ENCODE data around the gene DNMT1.
"Not testable (repeated sequence)": the region's sequence is repeated elsewhere in the genome, so short reads cannot be mapped to it uniquely, and the experiment has no call there.

Gene DNMT1

DNA sequence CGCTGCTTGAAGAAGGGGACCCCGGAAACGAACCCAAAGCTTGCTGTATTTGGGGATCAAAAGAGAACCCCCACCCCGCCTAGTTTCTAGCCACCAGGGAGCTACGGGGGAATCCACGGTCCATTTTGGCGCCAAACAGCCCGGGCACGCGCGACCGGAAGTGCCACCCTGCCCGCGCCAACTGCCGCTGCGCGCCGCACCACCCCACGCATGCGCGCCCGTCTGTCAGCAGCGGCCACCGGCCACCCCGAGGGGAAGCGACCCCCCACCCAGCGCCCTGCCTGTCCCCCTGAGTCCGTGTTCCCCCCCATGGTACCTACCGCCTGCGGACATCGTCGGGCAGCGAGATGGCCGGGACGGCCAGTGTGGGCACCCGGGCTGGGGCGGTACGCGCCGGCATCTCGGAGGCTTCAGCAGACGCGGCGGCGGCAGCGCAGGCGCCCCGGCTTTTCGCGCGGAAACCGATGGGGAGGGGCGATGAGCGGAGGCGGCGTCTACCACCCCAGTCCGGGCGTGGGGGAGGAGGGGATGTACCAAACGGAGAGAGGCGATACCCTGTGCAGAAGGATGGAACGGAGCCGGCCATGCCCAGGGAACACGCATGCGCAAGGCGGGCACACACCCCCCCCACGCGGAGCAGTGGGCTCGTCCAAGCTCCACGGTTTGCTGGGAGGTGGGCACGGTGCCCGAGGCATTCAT lies at the start of gene DNMT1:
DNMT1 (minus strand) TSS at position 454 of the 699 bp plus-strand sequence; CDS start at position 400, 54 bp downstream.
- DNase-seq (ENCODE audit: low read depth) = peak; percentile 96

DNA sequence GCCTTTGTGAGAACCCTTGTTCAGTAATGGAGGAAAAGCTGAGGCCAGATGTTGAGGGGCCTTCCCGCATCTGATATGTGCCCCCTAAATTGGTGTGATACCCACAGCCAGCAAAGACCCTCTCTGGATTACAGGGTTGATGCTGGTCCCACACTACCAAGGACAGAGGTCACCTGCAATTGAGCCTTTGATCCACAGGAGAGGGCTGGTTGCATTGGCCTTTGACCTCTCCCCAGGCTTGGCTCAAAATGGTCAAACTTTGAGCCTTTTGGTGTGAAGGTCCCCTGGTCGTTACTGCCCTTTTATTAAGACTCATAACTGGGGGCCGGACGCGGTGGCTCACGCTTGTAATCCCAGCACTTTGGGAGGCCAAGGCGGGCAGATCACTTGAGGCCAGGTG lies 48.9 kb upstream of the DNMT1 start:
- no peak for DNase-seq (ENCODE audit: low read depth)

DNA sequence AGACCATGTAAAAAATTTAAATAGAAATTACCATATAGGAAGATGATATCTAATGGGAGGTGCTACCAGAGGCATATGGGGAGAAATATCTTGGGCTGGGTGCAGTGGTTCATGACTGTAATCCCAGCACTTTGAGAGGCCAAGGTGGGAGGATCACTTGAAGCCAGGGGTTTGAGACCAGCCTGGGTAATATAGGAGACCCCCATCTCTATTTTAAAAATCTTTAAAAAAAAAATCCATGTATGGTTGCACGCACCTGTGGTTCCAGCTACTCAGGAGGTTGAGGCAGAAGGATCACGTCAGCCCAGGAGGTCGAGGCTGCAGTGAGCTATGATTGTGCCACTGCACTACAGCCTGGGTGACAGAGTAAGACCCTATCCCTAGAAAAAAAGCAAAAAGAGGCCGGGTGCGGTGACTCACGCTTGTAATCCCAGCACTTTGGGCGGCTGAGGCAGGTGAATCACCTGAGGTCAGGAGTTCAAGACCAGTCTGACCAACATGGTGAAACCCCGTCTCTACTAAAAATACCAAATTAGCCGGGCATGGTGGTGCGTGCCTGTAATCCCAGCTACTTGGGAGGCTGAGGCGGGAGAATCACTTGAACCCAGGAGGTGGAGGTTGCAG lies 47.2 kb upstream of the DNMT1 start:
- DNase-seq (ENCODE audit: low read depth) = not testable (repeated sequence)

DNA sequence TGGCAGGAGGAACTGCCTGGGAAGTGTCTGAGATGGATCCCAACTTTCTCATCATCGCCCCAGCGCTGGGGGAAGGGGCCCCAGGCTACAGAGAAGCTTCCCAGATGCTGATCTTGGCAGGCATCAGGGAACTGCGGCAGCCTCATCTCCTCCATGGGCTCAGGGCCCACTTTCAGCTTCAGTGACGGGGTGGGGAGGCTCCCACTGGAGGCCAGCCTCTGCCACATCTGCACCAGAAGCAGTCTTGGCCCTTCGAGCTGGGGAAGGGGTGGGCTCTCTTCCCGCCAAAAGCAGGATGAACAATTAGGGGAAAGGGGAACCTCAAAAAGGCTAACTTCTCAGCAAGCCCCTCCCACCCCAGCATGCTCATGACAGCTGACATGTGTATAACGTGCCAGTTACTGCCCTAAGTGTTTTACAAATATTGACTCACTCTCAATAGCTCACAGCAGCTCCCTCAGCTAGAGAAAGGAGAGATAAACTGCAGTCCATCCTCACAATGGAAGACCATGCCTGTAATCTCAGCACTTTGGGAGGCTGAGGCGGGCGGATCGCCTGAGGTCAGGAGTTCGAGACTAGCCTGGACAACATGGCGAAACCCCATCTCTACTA lies 43.5 kb upstream of the DNMT1 start:
- DNase-seq (ENCODE audit: low read depth) = no peak

DNA sequence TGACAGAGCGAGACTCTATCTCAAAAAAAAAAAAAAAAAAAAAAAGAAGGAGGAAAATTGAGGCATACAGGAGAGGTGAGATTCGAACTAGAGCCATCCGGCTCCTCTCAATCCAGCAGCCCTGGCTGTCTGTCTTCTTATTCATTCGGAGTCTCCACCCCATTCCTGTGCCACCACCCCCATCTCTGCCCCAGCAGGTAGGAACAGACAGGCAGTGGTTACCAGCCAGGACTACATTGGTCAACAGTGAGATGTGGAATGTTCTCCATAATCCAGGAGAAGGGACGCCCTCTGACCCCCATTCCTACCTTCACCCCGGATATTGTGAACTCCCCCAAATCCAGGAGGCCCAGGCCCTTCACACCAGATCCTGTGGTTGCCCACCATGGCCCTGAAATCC lies 42.9 kb upstream of the DNMT1 start:
- DNase-seq (ENCODE audit: low read depth) = no peak

DNA sequence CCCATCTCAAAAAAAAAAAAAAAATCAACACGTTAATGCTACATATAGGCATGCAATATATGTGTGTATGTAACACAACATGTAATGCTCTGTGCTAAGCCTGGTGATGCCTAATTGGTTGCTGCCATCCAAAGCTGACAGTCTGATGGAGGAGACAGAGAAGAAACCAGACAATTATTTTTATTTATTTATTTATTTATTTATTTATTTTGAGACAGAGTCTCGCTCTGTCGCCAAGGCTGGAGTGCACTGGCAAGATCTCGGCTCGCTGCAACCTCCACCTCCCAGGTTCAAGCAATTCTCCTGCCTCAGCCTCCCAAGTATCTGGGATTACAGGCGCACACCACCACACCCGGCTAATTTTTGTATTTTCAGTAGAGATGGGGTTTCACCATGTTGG lies 40.7 kb upstream of the DNMT1 start:
- DNase-seq (ENCODE audit: low read depth) = not testable (repeated sequence)

DNA sequence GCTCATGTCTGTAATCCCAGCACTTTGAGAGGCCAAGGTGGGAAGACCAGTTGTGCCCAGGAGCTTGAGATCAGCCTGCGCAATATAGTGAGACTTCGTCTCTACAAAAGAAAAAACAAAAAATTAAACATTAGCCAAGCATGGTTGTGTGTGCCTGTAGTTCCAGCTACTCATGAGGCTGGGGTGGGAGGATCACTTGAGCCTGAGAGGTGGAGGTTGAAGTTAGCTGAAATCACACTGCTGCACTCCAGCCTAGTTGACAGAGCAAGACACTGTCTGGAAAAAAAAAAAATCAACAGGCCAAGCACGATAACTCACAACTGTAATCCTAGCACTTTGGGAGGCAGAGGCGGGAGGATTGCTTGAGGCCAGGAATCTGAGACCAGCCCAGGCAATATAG lies 40.2 kb upstream of the DNMT1 start:
- DNase-seq (ENCODE audit: low read depth) = no peak

DNA sequence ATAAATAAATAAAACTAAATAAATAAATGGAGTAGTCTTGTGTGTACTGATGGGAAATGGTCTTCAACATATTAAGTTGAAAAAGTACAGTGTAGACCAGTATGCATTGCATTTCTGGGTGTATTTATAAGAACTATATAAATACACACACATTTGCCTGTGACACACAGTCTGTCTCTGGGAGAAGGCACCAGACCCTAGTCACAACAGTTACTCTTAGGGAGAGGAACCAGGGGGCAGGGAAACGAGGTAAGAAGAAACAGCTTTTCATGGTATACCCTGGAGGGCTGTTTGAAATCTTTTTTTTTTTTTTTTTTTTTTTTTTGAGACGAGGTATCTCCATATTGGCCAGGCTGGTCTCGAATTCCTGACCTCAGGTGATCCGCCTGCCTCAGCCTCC lies 39.2 kb upstream of the DNMT1 start:
- no peak for DNase-seq (ENCODE audit: low read depth)

DNA sequence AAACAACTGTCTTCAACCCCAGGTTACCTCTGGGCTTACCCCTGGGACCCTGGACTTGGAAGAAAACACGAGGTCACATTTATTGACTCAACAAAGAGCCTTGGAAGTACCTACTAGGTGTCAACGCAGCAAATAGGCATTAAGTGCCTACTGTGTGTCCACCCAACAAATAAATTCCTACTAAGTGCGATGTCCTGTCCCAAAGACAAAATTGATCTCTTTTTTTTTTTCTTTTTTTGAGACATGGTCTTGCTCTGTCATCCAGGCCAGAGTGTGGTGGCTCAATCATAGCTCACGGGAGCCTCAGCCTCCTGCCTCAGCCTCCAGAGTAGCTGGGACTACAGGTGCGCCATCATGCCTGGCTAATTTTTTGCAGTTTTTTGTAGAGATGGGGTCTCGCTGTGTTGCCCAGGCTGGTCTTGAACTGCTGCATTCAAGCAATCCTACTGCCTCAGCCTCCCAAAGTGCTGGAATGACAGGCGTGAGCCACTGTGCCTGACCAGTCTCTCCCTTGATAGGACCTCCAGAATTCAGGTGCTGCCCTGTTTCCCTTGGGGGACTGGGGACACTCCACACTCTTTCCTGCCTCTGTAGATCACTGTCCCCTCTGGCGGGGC lies 37.0 kb upstream of the DNMT1 start:
- DNase-seq (ENCODE audit: low read depth) = no peak

DNA sequence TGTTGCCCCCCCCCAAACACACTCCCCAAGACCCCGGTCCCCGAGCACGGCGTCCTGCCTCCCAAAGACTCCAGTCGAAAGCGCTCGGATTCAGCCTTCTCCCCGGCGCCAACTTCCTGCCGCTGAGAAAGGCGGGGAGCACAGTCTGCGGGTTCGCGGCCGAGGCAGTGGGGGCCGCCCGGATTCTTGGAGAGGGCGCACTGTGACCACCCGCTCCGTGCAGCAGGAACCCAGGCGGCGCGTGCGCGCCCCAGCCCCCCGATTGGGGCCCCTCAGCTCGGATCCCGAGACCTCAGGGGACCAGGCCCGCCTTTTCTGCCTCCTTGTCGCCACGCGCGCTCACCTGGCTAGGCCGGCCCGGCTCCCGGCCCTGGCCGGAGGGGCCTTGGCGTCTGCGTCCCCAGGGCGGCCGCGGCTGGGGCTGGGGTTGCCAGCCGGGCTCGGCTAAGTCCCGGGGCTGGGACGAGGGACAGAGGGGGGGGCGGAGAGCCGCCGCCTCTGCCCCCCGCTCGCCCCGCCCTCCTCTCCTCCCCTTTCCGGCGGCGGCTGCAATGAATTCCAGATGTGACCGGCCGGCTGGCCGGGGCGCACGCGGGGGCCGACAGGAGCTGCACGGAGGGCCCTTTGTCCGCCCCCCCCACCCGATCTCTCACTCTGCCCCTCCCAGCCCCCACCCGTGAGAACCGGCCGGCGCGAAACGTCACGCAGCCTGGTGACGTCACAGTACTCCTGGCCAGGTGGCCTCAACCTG lies 36.3 kb upstream of the DNMT1 start, which contains the start of gene S1PR2:
S1PR2 (minus strand) TSS at position 471 of the 751 bp plus-strand sequence. CDS start 6,426 bp downstream, outside the sequence.
- DNase-seq (ENCODE audit: low read depth) = peak; percentile 39

DNA sequence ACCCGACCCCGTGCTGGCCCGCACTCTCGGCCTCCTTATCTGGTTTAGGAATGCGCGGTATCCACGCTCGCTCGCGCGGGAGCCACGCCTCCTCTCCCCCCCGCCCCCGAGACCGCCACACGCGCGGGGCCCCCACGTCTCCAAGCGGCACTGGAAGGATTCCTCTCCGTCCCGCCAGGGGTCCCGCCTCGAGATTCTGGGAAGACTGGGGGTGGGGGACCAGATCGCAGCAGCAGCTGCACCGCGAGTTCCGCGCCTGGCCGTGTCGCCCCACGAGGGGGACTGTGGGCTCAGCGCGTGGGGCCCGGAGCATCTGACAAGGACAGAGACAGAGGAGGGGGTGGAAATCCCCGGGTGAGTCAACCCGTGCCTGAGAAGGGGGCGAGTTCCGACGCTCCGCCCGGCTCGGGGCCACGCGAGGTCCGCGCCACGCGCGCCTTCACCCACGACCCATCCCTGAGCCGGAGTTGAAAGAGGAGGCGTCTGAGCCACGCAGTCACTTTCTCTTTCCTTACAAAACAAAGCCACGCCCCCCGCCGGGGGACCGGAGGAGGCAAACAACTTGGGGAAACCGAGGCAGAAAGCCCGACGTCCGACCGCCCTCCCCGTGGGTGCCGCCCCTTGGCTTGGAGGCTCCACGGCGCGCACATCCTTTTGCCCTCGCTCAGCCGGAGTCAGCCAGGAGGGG lies 35.6 kb upstream of the DNMT1 start:
- DNase-seq (ENCODE audit: low read depth) = peak; percentile 14

DNA sequence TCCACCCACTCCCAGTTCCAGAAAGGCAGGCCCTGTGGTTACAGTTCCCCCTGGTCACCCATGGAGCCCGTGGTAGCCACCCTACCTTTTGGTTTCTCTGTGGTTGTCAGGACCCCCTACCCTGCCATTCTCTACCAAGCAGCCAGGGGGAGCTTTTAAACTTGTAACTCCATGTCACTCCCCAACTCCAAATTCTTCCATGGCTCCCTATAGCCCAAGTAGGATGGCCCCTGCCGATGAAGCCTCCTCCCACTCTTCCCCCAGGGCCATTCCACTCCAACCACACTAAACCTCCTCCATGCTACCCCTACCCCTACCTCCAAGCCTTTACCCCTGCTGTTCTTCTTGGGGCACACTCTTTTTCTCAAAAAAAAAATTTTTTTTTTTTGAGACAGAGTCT lies 34.2 kb upstream of the DNMT1 start:
- DNase-seq (ENCODE audit: low read depth) = no peak

DNA sequence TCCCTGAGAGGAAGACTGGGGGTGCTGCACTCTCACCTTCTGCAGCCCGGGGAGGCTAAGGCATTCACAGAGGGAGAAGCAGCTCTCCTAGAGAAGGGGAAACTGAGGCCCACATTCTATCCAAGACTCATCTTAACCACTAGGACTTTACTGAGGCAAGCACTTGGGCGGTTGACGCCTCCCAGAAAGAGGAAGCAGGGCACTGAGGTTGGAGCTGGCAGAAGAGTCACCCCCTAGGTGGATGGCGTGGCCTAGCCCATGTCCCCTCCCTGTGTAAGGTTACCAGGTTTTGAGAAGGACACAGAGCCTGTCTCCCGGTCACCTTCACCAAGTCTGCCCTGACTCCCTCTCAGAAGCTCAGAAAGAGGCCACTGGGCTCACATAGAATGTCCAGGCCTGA lies 33.6 kb upstream of the DNMT1 start:
- no peak for DNase-seq (ENCODE audit: low read depth)

DNA sequence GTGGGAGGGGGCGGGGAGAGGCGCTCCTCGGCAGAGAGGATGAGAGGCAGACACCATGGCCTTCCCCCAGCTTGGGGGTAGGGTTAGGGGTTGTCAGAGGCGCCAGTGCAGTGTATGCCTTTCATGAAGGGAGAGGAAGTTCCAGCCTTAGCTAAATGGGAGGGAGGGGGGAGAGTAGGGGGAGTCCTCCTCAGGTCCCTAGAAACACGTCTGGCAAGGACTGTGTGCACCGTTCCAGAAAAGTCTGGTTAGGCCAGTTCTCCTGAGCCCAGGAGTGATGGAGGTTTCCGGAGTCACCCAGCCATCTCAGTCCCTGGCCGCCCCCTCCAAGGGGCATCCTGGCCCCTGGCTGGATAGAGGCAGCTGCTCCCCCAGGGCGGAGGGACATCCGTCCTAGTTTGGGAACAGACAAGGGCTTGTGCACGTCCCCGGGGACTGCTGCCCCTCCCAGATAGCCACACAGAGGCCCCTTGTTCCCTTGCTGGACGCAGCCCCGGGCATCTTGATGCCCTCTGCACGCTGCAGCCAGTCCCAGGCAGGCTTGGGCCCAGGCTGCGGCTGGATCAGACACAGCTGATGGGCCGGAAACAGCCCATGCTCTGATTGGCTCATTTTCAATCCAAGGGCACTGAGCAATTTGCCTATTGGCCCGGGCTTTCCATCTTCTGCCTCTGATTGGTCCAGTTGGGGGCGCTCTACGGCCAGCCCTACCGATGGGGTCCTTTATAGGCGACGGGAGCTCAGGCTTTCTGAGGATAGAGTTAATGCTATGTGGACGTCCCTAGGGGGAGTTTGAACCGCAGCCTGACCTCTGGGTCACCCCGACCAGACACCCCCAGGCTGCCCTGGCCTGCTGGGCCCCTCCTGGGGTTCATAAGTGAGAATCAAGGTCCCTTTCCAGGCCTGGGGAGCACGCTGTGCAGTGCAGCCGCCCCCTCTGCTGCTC lies 32.5 kb upstream of the DNMT1 start:
- DNase-seq (ENCODE audit: low read depth) = no peak

DNA sequence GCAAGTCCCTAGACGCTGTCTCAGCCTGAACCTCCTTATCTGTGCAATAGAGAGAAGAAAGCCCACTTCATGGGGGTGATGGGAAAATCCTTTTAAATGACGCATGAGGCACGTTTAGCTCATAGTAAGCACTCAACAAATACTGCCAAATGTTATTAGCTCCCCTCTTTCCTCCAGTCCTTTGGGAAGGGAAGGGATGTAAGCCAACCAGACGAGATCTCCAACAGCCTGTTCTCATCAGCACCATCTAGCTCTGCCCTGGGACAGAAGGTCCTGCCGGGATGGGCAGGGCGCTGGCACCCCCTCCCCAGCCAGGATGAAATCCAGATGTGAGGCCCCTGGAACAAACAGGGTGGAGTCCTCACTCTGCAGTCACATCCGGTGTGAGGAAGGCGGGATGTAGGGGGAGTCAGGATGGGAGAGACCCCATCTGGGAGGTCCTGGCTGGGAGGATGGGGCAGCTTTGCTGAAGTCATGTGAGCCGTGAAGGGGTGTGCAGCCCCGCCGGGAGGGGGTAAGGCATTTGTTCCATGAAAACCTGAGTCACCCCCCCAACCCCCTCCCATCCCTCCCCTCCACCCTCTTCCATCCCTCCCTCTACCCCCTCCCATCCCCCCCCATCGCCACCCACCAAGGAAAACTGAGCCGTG lies 31.7 kb upstream of the DNMT1 start:
- no peak for DNase-seq (ENCODE audit: low read depth)

DNA sequence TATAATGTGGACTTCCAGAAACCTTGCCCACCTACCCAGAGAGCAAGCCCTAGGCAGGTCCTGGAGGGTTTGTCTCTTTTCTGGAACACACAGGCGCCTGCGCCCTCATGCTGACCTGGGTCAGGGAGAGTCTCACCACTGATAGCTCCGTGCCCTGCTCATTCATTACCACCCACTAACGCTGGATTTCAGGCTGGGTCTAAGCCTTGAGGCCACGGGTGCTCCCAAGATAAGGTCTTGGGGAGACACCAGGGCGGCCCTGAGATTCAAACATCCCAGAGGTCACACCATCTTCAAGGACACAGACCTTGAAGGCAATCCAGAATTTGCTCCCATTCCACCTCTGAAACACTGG lies 31.2 kb upstream of the DNMT1 start:
- no peak for DNase-seq (ENCODE audit: low read depth)

DNA sequence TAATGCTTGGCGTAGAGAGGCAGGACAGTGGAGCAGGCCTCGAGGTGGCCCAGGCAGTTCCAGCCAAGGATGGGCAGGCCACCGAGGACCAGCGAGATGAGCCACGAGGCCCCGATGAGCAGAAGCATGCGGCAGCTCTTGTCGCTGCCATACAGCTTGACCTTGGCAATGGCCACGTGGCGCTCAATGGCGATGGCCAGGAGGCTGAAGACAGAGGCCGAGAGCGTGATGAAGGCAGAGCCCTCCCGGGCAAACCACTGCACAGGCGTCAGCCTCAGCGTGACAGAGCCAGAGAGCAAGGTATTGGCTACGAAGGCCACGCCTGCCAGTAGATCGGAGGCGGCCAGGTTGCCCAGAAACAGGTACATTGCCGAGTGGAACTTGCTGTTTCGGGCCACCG lies 29.6 kb upstream of the DNMT1 start:
- no peak for DNase-seq (ENCODE audit: low read depth)

DNA sequence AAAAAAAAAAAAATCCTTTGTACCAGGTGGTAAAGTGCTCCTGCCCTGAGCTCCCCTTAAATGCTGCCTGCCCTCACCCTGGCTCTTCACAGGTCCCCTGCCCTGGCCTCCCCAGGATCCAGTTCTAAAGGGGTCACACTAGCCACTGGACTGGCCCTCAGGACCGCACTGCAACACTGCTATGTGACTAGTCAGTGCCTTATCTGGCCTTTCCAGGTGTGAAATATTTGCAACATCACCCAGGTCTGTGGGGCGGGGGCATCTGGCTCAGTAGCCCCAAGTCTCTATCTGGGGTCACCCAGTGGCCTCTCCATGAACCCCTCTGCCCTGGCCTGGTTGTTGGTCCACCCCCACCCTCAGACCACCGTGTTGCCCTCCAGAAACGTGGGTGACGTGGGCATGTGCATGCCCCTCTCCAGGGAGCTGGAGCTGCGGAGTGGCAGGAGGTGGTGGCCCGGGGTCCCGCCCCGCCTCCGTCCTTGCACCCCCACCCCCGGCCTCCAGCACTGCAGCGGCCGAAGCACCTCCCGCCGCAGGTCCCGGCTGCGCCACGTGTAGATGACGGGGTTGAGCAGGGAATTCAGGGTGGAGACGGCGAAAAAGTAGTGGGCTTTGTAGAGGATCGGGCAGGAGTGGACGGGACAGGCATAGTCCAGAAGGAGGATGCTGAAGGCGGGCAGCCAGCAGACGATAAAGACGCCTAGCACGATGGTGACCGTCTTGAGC lies 28.9 kb upstream of the DNMT1 start:
- DNase-seq (ENCODE audit: low read depth) = no peak

DNA sequence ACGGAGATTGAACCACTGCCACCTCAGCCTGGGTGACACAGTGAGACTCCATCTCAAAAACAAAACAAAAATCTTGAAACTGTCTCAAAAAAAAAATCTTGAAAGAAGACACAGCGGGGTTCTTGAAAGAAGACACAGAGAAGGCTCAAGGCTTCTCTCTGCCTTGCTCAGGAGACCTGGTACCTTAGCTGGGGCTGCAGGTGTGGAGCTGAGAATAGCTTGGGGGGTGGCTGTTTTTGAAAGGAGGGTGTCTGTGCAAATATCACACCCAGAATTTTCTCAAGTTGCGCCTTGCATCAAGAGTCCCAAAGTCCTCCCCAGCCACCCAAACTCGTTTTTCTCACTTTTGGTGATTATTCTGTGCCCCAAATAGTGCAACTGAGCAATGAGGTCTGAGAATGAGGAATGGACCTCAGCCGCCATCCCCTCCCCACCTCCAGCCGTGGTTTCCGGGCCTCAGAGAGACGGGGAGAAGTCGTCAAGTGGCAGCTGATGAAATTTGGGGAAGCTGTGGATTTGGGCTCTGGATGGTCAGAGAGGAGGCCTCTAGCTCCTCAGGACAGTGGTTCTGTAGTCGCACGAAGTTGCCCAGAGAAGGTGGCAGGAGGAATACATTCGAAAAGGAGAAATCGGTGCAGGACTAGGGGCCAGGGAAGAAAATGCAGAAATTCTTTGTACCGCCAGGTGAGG lies 27.6 kb upstream of the DNMT1 start:
- DNase-seq (ENCODE audit: low read depth) = no peak

Measured in stimulated activated CD8-positive, alpha-beta memory T cell treated with anti-CD3 and anti-CD28 coated beads, Interleukin-15, amount 100 ng/mL, for 1 hour (primary cell).